ENCODE results near the gene NAA25. TPM values are rescaled to one million over a fixed set of nuclear protein-coding genes. Genes with fewer than 3 reads are reported as not detected.
A peak's percentile ranks its signal among the peaks of the same experiment; 100 is the strongest.

The NAA25 gene
- total RNA-seq = 10 to 100 TPM; 60.1 to 67.5 (median 60.5) TPM

DNA sequence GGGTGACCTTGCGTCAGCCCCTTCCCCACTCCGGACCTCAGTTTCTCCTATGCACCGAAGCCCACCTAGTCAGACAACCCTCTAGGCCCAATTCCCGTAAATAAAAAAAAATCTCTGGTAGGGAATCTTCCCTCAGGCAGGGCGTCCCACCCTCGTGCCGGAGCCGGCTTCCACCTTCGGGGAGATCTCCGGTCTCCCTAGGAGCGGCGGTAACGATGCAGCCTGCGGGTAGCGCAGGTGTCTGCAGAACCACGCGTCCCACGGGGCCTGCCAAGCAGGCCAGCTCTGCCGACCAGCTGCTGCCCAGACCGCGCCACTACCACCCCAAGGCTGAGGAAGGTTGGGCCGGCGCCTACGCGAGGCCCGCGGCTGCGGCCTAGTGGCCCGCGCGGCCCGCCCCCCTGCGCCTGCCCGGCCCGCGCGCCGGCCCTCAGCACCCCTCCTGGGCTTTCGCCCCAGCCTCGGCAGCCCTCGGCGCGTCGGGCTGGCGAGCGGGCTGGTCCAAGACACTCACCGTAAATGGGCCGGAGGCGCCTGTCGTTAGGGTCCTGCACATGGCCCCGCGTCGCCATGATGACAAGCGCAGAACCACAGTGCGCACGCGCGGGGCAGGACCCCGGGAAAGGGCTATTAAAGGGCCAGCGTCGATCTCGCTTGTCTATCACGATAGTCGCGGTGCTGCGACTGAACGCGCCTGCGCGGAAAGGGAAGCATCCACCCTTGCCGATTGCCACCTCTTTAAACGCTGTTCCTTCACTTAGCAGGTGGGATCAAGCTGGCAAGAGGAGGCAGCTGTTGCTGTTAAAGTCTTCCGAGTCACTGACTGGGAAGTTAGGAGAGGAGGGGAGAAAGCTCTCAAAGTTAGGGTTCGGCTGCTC, at the start of gene NAA25:
Gene NAA25 (minus strand): TSS at position 582 of the 878 bp plus-strand sequence. CDS start 10 bp downstream, at position 572.
- H3K4me1 Mint-ChIP-seq (ENCODE audit: low read depth) = peaks cover 42% of the 10 kb centered on the region
- H3K4me3 Mint-ChIP-seq = peak within 1 kb of the TSS; percentile 93
- DNase-seq (peak; percentile 83), ATAC-seq (peak; percentile 84 to 91)
- no peaks in the 10 kb centered on the region for H3K27me3 Mint-ChIP-seq (ENCODE audit: low read depth)
- peaks cover 21% of the 10 kb centered on the region for H3K36me3 Mint-ChIP-seq (ENCODE audit: insufficient read depth)
- H3K9me3 Mint-ChIP-seq = no peaks in the 10 kb centered on the region

DNA sequence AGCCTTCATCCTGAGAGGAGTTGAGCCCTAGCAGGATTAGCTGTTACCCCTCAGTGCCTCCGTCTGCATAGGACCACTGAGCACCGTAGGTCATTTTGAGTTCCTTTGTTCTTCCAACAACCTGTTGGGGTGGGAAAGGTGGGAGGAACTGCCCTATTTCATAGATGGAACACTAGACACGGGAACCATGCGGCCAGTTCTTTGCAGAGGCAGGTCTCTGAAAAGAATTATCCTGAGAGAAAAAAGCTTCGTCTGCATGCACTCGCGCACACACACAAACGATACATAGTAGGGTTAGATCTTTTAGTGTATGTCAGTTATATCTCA, 45.3 kb upstream of the NAA25 start:
- H3K36me3 Mint-ChIP-seq (ENCODE audit: insufficient read depth) = peaks cover 73% of the 10 kb centered on the region
- peaks cover 23% of the 10 kb centered on the region for H3K4me1 Mint-ChIP-seq (ENCODE audit: low read depth)
- H3K4me3 Mint-ChIP-seq = no peak overlapping the region
- ATAC-seq (no peak), DNase-seq (no peak)
- peaks cover 30% of the 10 kb centered on the region for H3K9me3 Mint-ChIP-seq
- H3K27me3 Mint-ChIP-seq (ENCODE audit: low read depth) = no peaks in the 10 kb centered on the region

DNA sequence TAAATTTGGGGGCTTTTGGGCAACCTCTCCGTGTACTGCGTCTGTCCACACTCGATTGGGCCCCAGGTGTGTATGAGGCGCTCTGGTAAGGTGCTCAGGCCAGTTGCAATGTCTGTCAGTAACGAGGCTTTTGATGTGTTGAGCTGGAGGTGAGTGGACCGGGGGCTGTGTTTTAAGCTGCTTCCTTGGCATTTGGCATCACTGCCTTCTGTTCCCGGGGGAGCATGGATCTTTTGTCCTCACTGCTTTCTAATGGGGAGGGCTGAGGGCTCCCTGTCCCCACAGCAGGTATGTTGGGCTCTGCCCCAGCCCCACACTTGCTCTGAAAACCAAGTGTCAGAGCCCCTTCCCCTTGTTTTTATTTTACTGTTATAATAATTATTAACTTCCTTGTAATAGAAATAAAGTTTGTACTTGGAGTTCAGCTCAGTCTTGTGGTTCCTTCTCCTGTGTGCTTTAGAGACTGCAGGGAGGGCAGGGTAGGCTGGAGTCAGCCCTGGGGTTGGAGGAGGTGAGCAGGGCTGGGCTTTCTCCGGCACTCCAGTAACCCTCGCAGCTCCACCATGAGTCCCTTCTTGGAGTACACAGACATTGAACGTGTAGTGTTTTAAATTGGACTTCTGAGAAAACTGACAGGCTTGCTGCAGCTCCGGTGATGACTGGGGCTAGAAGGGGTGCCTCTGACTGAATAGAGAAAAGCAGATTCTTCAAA, 44.8 kb upstream of the NAA25 start:
- peaks cover 73% of the 10 kb centered on the region for H3K36me3 Mint-ChIP-seq (ENCODE audit: insufficient read depth)
- peaks cover 18% of the 10 kb centered on the region for H3K4me1 Mint-ChIP-seq (ENCODE audit: low read depth)
- ATAC-seq (no peak), DNase-seq (no peak)
- no peak overlapping the region for H3K4me3 Mint-ChIP-seq
- no peaks in the 10 kb centered on the region for H3K27me3 Mint-ChIP-seq (ENCODE audit: low read depth)
- peaks cover 27% of the 10 kb centered on the region for H3K9me3 Mint-ChIP-seq

DNA sequence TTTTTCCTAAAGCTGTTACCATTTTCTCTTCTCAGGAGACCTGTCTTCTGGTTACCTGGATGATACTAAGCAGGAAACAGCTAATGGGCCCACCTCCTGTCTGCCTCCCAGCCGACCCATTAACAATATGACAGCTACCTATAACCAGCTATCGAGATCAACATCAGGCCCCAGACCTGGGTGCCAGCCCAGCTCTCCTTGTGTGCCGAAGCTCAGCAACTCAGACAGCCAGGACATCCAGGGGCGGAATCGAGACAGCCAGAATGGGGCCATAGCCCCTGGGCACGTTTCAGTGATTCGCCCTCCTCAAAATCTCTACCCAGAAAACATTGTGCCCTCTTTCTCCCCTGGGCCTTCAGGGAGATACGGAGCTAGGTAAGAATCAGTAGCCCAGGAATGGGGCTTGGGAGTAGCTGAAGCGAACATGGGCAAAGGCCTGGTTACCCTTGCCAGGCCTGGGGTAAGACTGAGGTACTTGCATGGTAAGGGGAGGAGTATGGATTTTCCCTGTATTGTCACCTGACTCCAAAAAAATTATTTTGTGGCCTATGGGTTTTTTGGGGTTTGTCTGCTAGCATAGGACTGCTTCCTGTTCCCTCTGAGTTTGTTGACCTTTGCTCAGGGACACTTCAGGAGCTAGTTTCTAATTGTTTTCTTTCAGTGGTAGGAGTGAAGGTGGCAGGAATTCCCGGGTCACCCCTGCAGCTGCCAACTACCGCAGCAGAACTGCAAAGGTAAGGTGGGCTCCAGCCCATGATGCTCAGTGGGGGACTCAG, 43.4 kb upstream of the NAA25 start:
- Mint-ChIP-seq H3K4me3 (no peak overlapping the region), H3K36me3 (ENCODE audit: insufficient read depth) (peaks cover 61% of the 10 kb centered on the region), H3K4me1 (ENCODE audit: low read depth) (peaks cover 9% of the 10 kb centered on the region), H3K9me3 (peaks cover 13% of the 10 kb centered on the region), H3K27me3 (ENCODE audit: low read depth) (no peaks in the 10 kb centered on the region)
- ATAC-seq (no peak), DNase-seq (no peak)

DNA sequence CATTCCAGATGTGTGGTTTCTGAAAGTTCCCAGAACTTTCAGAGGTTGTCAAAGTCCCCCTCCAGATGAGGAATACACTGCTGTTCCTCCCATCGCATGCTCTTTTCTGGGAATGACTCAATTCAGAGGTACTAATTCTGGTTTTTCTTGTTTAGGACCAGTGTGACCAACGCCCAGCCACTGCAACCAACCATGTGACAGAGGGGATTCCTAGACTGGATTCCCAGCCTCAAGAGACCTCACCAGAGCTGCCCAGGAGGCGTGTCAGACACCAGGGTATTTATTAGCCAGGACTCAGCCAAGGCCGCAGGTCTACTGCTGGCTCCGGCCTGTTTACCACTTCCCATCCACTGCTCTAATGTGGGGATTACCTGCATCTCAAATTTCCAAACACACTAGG, 41.0 kb upstream of the NAA25 start:
- no peaks in the 10 kb centered on the region for H3K9me3 Mint-ChIP-seq
- H3K36me3 Mint-ChIP-seq (ENCODE audit: insufficient read depth) = peaks cover 56% of the 10 kb centered on the region
- H3K27me3 Mint-ChIP-seq (ENCODE audit: low read depth) = no peaks in the 10 kb centered on the region
- H3K4me3 Mint-ChIP-seq = no peak overlapping the region
- no peak for DNase-seq
- no peak for ATAC-seq
- H3K4me1 Mint-ChIP-seq (ENCODE audit: low read depth) = peaks cover 7% of the 10 kb centered on the region

DNA sequence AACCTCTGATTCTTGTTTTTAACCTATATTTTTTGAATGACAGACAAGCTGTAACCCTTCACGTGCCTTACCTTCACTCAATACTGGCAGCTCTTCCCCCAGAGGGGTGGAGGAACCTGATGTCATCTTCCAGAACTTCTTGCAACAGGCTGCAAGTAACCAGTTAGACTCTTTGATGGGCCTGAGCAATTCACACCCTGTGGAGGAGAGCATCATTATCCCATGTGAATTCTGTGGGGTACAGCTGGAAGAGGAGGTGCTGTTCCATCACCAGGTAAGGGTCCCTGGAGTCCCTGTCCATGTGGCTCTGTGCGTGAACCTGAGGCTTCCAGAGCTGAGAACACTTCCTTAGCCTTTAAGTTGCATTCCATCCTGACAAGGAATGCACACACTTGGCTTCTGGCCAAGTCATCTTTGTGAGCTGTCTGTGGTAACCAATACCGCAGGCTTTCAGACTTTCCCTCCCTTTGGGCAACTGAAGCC, 39.5 kb upstream of the NAA25 start:
- Mint-ChIP-seq H3K9me3 (no peaks in the 10 kb centered on the region), H3K36me3 (ENCODE audit: insufficient read depth) (peaks cover 43% of the 10 kb centered on the region), H3K27me3 (ENCODE audit: low read depth) (no peaks in the 10 kb centered on the region), H3K4me1 (ENCODE audit: low read depth) (peaks cover 7% of the 10 kb centered on the region), H3K4me3 (no peak overlapping the region)
- DNase-seq (no peak), ATAC-seq (no peak)

DNA sequence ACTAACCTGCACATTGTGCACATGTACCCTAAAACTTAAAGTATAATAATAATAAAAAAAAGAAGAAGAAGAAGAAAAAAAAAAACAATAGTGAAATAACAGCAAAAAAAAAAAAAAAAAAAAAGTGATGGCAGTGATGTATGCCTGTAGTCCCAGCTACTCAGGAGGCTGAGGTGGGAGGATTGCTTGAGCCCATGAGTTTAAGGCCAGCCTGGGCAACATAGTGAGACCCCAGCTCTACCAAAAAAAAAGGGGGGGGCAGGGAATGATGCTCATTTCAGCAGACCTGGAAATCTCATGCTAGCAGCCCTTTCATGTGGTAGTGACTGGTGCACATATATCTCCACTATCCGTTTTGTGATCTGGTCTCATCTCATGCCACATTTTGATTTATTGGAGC, 37.5 kb upstream of the NAA25 start:
- Mint-ChIP-seq H3K4me3 (no peak overlapping the region), H3K36me3 (ENCODE audit: insufficient read depth) (peaks cover 36% of the 10 kb centered on the region), H3K9me3 (no peaks in the 10 kb centered on the region), H3K4me1 (ENCODE audit: low read depth) (peaks cover 3% of the 10 kb centered on the region), H3K27me3 (ENCODE audit: low read depth) (no peaks in the 10 kb centered on the region)
- no peak for DNase-seq
- no peak for ATAC-seq

DNA sequence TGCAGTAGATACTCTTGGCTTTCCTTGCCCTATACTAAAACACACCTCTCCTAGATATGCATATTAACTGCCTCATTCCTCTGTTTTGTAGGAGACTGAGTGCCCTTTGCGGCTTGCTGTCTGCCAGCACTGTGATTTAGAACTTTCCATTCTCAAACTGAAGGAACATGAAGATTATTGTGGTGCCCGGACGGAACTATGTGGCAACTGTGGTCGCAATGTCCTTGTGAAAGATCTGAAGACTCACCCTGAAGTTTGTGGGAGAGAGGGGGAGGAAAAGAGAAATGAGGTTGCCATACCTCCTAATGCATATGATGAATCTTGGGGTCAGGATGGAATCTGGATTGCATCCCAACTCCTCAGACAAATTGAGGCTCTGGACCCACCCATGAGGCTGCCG, 32.1 kb upstream of the NAA25 start:
- Mint-ChIP-seq H3K4me3 (no peak overlapping the region), H3K4me1 (ENCODE audit: low read depth) (peaks cover 5% of the 10 kb centered on the region), H3K27me3 (ENCODE audit: low read depth) (no peaks in the 10 kb centered on the region), H3K36me3 (ENCODE audit: insufficient read depth) (peaks cover 28% of the 10 kb centered on the region), H3K9me3 (no peaks in the 10 kb centered on the region)
- DNase-seq (no peak), ATAC-seq (no peak)

DNA sequence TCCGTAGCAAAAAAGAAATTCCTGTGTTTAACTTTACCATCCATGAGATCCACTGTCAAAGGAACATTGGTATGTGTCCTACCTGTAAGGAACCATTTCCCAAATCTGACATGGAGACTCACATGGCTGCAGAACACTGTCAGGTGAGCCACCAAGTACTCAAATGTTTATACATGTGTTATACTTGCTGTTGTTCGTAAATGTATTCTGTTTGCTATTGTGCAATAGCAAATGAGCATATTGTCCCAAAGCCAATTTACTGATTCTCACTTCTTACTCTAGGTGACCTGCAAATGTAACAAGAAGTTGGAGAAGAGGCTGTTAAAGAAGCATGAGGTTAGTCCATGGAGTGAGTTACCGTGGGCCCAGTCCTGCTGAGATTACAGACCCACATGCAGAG, 26.1 kb upstream of the NAA25 start:
- DNase-seq (no peak), ATAC-seq (no peak)
- Mint-ChIP-seq H3K9me3 (no peaks in the 10 kb centered on the region), H3K4me1 (ENCODE audit: low read depth) (peaks cover 32% of the 10 kb centered on the region), H3K27me3 (ENCODE audit: low read depth) (no peaks in the 10 kb centered on the region), H3K4me3 (no peak overlapping the region), H3K36me3 (ENCODE audit: insufficient read depth) (peaks cover 8% of the 10 kb centered on the region)

DNA sequence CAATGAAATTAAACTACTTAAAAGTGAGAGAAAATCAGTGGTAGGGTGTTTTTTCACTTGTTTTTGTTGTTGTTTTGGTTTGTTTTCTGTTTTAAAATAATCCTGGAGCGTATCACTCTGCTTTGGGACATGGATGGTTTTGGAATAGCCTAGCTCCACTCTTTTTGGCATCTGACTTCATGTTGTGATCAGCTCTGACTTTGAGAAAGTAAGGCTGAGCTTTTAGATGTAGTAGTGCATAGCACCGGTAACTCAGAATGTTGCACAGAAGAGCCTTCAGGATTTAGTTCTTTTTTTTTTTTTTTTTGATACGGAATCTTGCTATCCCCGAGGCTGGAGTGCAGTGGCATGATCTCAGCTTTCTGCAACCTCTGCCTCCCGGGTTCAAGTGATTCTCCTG, 24.8 kb upstream of the NAA25 start:
- no peak overlapping the region for H3K4me3 Mint-ChIP-seq
- no peak for ATAC-seq

DNA sequence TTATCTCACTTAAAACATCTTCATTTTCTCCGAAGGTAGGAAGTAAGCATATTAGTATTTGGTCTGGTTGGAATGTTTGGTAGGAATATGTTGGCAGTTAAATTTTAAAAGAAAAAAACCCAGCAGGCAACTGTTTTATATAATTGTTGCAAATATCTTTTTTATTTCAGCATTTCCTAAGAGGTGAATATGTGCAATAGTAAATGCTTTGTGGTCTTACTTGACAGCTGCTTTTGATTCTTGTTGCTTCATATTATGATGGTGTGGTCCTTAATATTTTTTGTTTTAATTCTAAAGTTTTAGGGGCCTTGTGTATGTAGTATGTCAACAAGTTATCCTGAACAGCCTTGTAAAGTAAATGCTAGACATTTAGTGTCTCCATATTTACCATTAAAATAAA, 23.1 kb upstream of the NAA25 start:
- Mint-ChIP-seq H3K9me3 (no peaks in the 10 kb centered on the region), H3K27me3 (ENCODE audit: low read depth) (no peaks in the 10 kb centered on the region), H3K4me3 (no peak overlapping the region), H3K36me3 (ENCODE audit: insufficient read depth) (peaks cover 11% of the 10 kb centered on the region), H3K4me1 (ENCODE audit: low read depth) (peaks cover 58% of the 10 kb centered on the region)
- DNase-seq = no peak
- ATAC-seq = no peak

More for the DNA sequence above, 24.8 kb upstream of the NAA25 start:
- Mint-ChIP-seq H3K27me3 (ENCODE audit: low read depth) (no peaks in the 10 kb centered on the region), H3K9me3 (no peaks in the 10 kb centered on the region), H3K36me3 (ENCODE audit: insufficient read depth) (peaks cover 8% of the 10 kb centered on the region), H3K4me1 (ENCODE audit: low read depth) (peaks cover 43% of the 10 kb centered on the region)
- no peak for DNase-seq

DNA sequence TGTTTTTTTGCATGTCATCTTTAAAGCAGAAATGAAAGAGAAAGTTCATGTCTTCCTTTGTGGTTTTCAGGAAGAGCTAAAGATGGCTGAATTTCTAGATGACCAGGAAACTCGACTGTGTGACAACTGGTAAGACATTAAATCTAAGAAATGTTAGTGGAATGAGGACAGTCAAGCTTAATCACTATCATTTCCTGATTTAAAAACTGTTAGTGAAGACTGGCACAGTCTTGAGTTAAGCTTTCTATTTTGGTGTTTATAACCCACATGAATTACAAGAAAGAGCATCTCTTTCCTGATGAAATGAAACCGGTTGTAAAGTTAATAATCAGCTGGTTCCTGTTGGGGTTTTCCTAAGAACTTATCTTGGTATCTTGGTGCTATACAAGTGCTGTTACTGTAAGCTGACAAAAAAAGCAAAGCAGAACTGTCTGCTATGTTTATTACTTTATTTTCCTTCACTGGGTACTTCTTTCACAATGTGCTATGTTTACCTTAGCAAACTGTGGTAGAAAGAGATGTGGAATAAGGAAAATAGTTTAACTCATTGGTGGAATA, 21.9 kb upstream of the NAA25 start:
- H3K36me3 Mint-ChIP-seq (ENCODE audit: insufficient read depth) = peaks cover 11% of the 10 kb centered on the region
- no peaks in the 10 kb centered on the region for H3K9me3 Mint-ChIP-seq
- peaks cover 63% of the 10 kb centered on the region for H3K4me1 Mint-ChIP-seq (ENCODE audit: low read depth)
- ATAC-seq = peak; percentile 77 to 84
- peak overlapping the region; percentile 54 for H3K4me3 Mint-ChIP-seq
- DNase-seq = no peak
- H3K27me3 Mint-ChIP-seq (ENCODE audit: low read depth) = no peaks in the 10 kb centered on the region

DNA sequence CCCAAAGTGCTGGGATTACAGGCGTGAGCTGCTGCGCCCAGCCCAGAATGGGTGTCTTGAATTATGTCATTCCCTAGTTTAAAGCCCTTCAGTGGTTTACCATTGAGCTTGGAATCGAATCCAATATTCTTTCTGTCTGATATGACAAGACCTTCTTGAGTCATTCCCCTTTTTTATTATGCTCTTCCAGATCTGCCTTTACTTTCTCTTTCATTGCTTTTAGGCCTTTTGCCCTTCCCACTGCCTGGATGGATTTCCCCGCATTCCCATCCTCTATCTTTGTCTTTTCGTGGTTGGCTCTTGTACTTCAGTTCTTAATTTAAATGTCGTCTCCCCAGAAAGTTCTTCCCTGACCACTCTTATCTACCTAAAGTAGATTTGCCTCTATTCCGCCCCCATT, 18.3 kb upstream of the NAA25 start:
- H3K27me3 Mint-ChIP-seq (ENCODE audit: low read depth) = no peaks in the 10 kb centered on the region
- peak overlapping the region; percentile 90 for H3K4me3 Mint-ChIP-seq
- ATAC-seq (no peak), DNase-seq (no peak)
- no peaks in the 10 kb centered on the region for H3K9me3 Mint-ChIP-seq
- H3K36me3 Mint-ChIP-seq (ENCODE audit: insufficient read depth) = peaks cover 6% of the 10 kb centered on the region
- peaks cover 52% of the 10 kb centered on the region for H3K4me1 Mint-ChIP-seq (ENCODE audit: low read depth)

DNA sequence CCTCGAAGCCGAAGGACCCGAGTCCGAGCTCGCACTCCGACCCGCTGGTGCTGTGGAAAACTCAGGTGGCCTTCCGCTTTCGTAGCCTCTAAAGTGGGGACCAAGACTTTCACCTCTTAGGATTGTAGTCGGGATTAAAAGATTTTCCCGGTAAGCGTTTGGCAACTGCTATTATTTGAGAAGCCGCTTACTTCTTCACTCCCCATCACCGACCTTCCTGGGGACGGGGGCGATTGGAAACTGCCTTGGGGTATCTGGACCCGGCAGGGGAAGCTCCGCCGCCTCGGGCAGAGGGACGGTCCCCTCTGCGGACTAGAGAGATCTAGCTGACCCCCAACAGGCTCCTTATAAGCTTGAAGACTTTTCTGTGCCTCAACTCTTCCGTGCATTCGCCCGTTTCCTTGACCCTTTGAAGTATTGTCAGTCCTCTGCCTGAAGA, 17.4 kb upstream of the NAA25 start:
- no peak for ATAC-seq
- peak overlapping the region; percentile 90 for H3K4me3 Mint-ChIP-seq
- no peaks in the 10 kb centered on the region for H3K27me3 Mint-ChIP-seq (ENCODE audit: low read depth)
- DNase-seq = no peak
- H3K36me3 Mint-ChIP-seq (ENCODE audit: insufficient read depth) = peaks cover 4% of the 10 kb centered on the region
- peaks cover 44% of the 10 kb centered on the region for H3K4me1 Mint-ChIP-seq (ENCODE audit: low read depth)
- H3K9me3 Mint-ChIP-seq = no peaks in the 10 kb centered on the region

Measured in activated T-cell treated with anti-CD3 and anti-CD28 coated beads, Interleukin-2, amount 50 U/mL, for 4 hours (primary cell).